ENCODE measurements around the gene APC2. TPM values are rescaled to one million over a fixed set of nuclear protein-coding genes. Genes with fewer than 3 reads are reported as not detected.

The APC2 gene
- total RNA-seq, 1 donor from 2014 or later: 1.2 TPM

- intact Hi-C loops (cut with DNase I): no loop called here
- H3K27me3 ChIP-seq: no peaks in the 10 kb centered on the region
- no peak for DNase-seq (ENCODE audit: extremely low spot score in 2 of 2)
Observed at GRCh38 chr19:1522061-1522460, 72.1 kb downstream of the APC2 start.

GRCh38 chr19:1522838-1523237 is 72.9 kb downstream of the APC2 start:
- Histone ChIP-seq H3K36me3 (no peaks in the 10 kb centered on the region), H3K9me3 (no peaks in the 10 kb centered on the region), H3K4me3 (no peak overlapping the region), H3K27me3 (no peaks in the 10 kb centered on the region), H3K27ac (peak overlapping the region; percentile 88), H3K4me1 (peaks cover 36% of the 10 kb centered on the region)
- no peak for DNase-seq (ENCODE audit: extremely low spot score in 2 of 2)
- intact Hi-C loops (cut with DNase I): no loop called here
- TF ChIP-seq CTCF (IDR thresholded peaks at IDR 0.05) (no peak), POLR2A (IDR thresholded peaks at IDR 0.05) (no peak), POLR2AphosphoS5 (IDR thresholded peaks at IDR 0.05; ENCODE audit: insufficient read depth in 1 of 2, low read depth in 1 of 2) (no peak)

More at GRCh38 chr19:1522061-1522460, 72.1 kb downstream of the APC2 start:
- H3K4me3 ChIP-seq: no peak overlapping the region
- H3K36me3 ChIP-seq: no peaks in the 10 kb centered on the region
- peak overlapping the region; percentile 88 for H3K27ac ChIP-seq
- peaks cover 36% of the 10 kb centered on the region for H3K4me1 ChIP-seq
- H3K9me3 ChIP-seq: no peaks in the 10 kb centered on the region
- no peak for TF ChIP-seq POLR2A (IDR thresholded peaks at IDR 0.05)
- TF ChIP-seq CTCF (IDR thresholded peaks at IDR 0.05): no peak
- no peak for TF ChIP-seq POLR2AphosphoS5 (IDR thresholded peaks at IDR 0.05; ENCODE audit: insufficient read depth in 1 of 2, low read depth in 1 of 2)

Other genes with a start within 250 kb of the APC2 start
- gene STK11, start 244.3 kb upstream of the APC2 start, total RNA-seq: 54.5 TPM
- 3.9 TPM for gene CBARP, start 212.1 kb upstream of the APC2 start, total RNA-seq
- gene ATP5F1D, start 208.4 kb upstream of the APC2 start, total RNA-seq: 154 TPM
- 170 TPM for gene MIDN, start 201.5 kb upstream of the APC2 start, total RNA-seq
- 192 TPM for gene CIRBP, start 180.8 kb upstream of the APC2 start, total RNA-seq
- 64.8 TPM for gene FAM174C, start 174.6 kb upstream of the APC2 start, total RNA-seq
- not detected for gene EFNA2, start 164.2 kb upstream of the APC2 start, total RNA-seq
- gene NDUFS7, start 66.2 kb upstream of the APC2 start, total RNA-seq: 141 TPM
- 29.0 TPM for gene GAMT, start 48.6 kb upstream of the APC2 start, total RNA-seq
- 29.7 TPM for gene DAZAP1, start 42.5 kb upstream of the APC2 start, total RNA-seq
- gene RPS15, start 11.7 kb upstream of the APC2 start, total RNA-seq: 3,906 TPM
- gene C19orf25, start 29.1 kb downstream of the APC2 start, total RNA-seq: 25.0 TPM
- gene PCSK4, start 40.2 kb downstream of the APC2 start, total RNA-seq: 5.4 TPM
- gene REEP6, start 41.1 kb downstream of the APC2 start, total RNA-seq: 6.1 TPM
- 22.6 TPM for gene ADAMTSL5, start 62.9 kb downstream of the APC2 start, total RNA-seq
- 0.49 TPM for gene PLK5, start 74.0 kb downstream of the APC2 start, total RNA-seq
- 21.4 TPM for gene MEX3D, start 118.2 kb downstream of the APC2 start, total RNA-seq
- 66.0 TPM for gene MBD3, start 142.7 kb downstream of the APC2 start, total RNA-seq
- 79.8 TPM for gene UQCR11, start 155.3 kb downstream of the APC2 start, total RNA-seq
- gene TCF3, start 202.5 kb downstream of the APC2 start, total RNA-seq: 26.0 TPM